Measurements from ENCODE around the gene ADARB1.
A peak's percentile ranks its signal among the peaks of the same experiment; 100 is the strongest.
"Not testable (repeated sequence)": the region's sequence is repeated elsewhere in the genome, so short reads cannot be mapped to it uniquely, and the experiment has no call there.

ADARB1 gene

GRCh38 chr21:45120975-45121374 lies 46.6 kb downstream of the ADARB1 start:
- no peak for DNase-seq

- DNase-seq = no peak
These were observed 47.6 kb downstream of the ADARB1 start for GRCh38 chr21:45122030-45122429.

GRCh38 chr21:45122432-45123132 lies 48.2 kb downstream of the ADARB1 start:
- no peak for DNase-seq

- DNase-seq = no peak
These were observed 49.1 kb downstream of the ADARB1 start for GRCh38 chr21:45123440-45123839.

GRCh38 chr21:45124596-45124995 lies 50.2 kb downstream of the ADARB1 start:
- no peak for DNase-seq

- DNase-seq = no peak
These were observed 51.0 kb downstream of the ADARB1 start for GRCh38 chr21:45125357-45125756.

GRCh38 chr21:45126204-45126626 lies 51.8 kb downstream of the ADARB1 start:
- DNase-seq = no peak

GRCh38 chr21:45126983-45127382 lies 52.6 kb downstream of the ADARB1 start:
- DNase-seq = no peak

GRCh38 chr21:45127937-45128336 lies 53.6 kb downstream of the ADARB1 start:
- DNase-seq = no peak

GRCh38 chr21:45128613-45129188 lies 54.3 kb downstream of the ADARB1 start:
- peak; percentile 29 for DNase-seq

- DNase-seq = no peak
These were observed 55.0 kb downstream of the ADARB1 start for GRCh38 chr21:45129189-45129923.

- DNase-seq = no peak
These were observed 56.0 kb downstream of the ADARB1 start for GRCh38 chr21:45130324-45130774.

GRCh38 chr21:45131537-45131999 lies 57.2 kb downstream of the ADARB1 start:
- no peak for DNase-seq

- no peak for DNase-seq
These were observed 58.6 kb downstream of the ADARB1 start for GRCh38 chr21:45132841-45133573.

GRCh38 chr21:45133574-45134278 lies 59.3 kb downstream of the ADARB1 start:
- not testable (repeated sequence) for DNase-seq

GRCh38 chr21:45134279-45135076 lies 60.1 kb downstream of the ADARB1 start:
- no peak for DNase-seq

GRCh38 chr21:45135122-45135521 lies 60.7 kb downstream of the ADARB1 start:
- DNase-seq = no peak

GRCh38 chr21:45135868-45136267 lies 61.5 kb downstream of the ADARB1 start:
- DNase-seq = no peak

- no peak for DNase-seq
These were observed 62.1 kb downstream of the ADARB1 start for GRCh38 chr21:45136500-45136899.

GRCh38 chr21:45136927-45137611 lies 62.7 kb downstream of the ADARB1 start:
- DNase-seq = peak; percentile 80

- no peak for DNase-seq
These were observed 63.2 kb downstream of the ADARB1 start for GRCh38 chr21:45137612-45137937.

All from amniotic stem cell (primary cell).